Prostate gland (tissue), 2 donors: Measurements from ENCODE around the gene TSTD2. TPM values are rescaled to one million over a fixed set of nuclear protein-coding genes. Genes with fewer than 3 reads are reported as not detected.
"Not testable (repeated sequence)": the region's sequence is repeated elsewhere in the genome, so short reads cannot be mapped to it uniquely, and the experiment has no call there.

ENCODE experiments used
- DNase-seq: peaks from one replicate; pipeline ENCODE4 v3.0.0-alpha.2; 2019; ENCODE audit warnings: low spot score
- H3K27ac ChIP-seq, 2 donors: fragments of 200-600 bp; sonication (generic); 2 replicates each; pipeline ENCODE4 v1.5.1; 2017 to 2019
- H3K27me3 ChIP-seq: fragments of 200-600 bp; sonication (generic); replicated peaks from 2 replicates; pipeline ENCODE4 v1.5.1; 2019; ENCODE audit not compliant: insufficient read depth
- H3K36me3 ChIP-seq, 2 donors: fragments of 200-600 bp; sonication (generic); 1 replicate in 1 of 2; 2 replicates in 1 of 2; pipeline versions ENCODE4 v1.5.1 to v1.8.1; 2017 to 2019
- H3K4me1 ChIP-seq: fragments of 200-600 bp; sonication (generic); replicated peaks from 2 replicates; pipeline ENCODE4 v1.5.1; 2019
- H3K4me3 ChIP-seq, 2 donors: fragments of 200-600 bp; sonication (generic); 2 replicates each; pipeline ENCODE4 v1.5.1; 2017 to 2019
- H3K9me3 ChIP-seq: fragments of 200-600 bp; sonication (generic); 2 replicates; pipeline ENCODE4 v1.5.1; 2017
- CTCF ChIP-seq, 4 experiments: fragments of 200-600 bp in 2 of 4; fragments of 450-650 bp in 2 of 4; sonication (generic) in 2 of 4; IDR thresholded peaks; 1 replicate in 3 of 4; 2 replicates in 1 of 4; pipeline ENCODE4 v1.5.1; 2016 to 2019; ENCODE audit warnings: antibody characterized with exemption in 4 of 4, mild to moderate bottlenecking in 2 of 4, moderate library complexity in 2 of 4
- POLR2A ChIP-seq: fragments of 450-650 bp; IDR thresholded peaks from one replicate; pipeline ENCODE4 v1.6.1; 2016; ENCODE audit warnings: antibody characterized with exemption, mild to moderate bottlenecking
- POLR2AphosphoS5 ChIP-seq: sonication (generic); formaldehyde crosslinking; IDR thresholded peaks from one replicate; pipeline ENCODE4 v1.6.1; 2017; ENCODE audit warnings: antibody characterized with exemption
- WGBS: methylation state at CpG from one replicate; pipeline ENCODE4 v1.1.5; 2018; 5-methylcytosine and 5-hydroxymethylcytosine counted together
- intact Hi-C: fragments of 100-400 bp; cut with DNase I; formaldehyde crosslinking; loops from one replicate; pipeline ENCODE4 v1.14.2; 2022
- total RNA-seq, 2 donors: library from RNA; depleted of rRNA; stranded (reverse); fragments of >200 nt; gene quantifications; one replicate each; pipeline ENCODE4 v1.1.0, GENCODE V29; 2016

TSTD2 gene
- total RNA-seq, 2 donors from 2014 or later: 14.6 to 24.5 TPM

- Histone ChIP-seq H3K36me3 (no peaks in the 10 kb centered on the region), H3K4me3 (no peak overlapping the region), H3K27ac (no peak overlapping the region), H3K4me1 (no peaks in the 10 kb centered on the region), H3K27me3 (no peaks in the 10 kb centered on the region), H3K9me3 (no peaks in the 10 kb centered on the region)
- WGBS: 75% methylated on average over 11 of the region's 11 CpGs
- intact Hi-C loops: no loop called here
- DNase-seq: no peak
- TF ChIP-seq POLR2AphosphoS5: no peak
- no peak for TF ChIP-seq POLR2A
- no peak for TF ChIP-seq CTCF (IDR thresholded peaks at IDR 0.05)
These were observed 38.7 kb downstream of the TSTD2 start for GRCh38 chr9:97594381-97594921.

- no peaks in the 10 kb centered on the region for H3K4me1 ChIP-seq
- 68% methylated on average over 4 of the region's 4 CpGs for WGBS
- H3K27ac ChIP-seq: no peak overlapping the region
- no peaks in the 10 kb centered on the region for H3K27me3 ChIP-seq
- no peak for TF ChIP-seq POLR2AphosphoS5
- TF ChIP-seq POLR2A: no peak
- no peak for TF ChIP-seq CTCF (IDR thresholded peaks at IDR 0.05)
- intact Hi-C loops: no loop called here
- H3K36me3 ChIP-seq: no peaks in the 10 kb centered on the region
- no peaks in the 10 kb centered on the region for H3K9me3 ChIP-seq
- DNase-seq: no peak
- H3K4me3 ChIP-seq: no peak overlapping the region
These were observed 39.2 kb downstream of the TSTD2 start for GRCh38 chr9:97593960-97594359.

- TF ChIP-seq POLR2AphosphoS5: no peak
- no peak for TF ChIP-seq CTCF (IDR thresholded peaks at IDR 0.05)
- TF ChIP-seq POLR2A: no peak
- intact Hi-C loops: no loop called here
- Histone ChIP-seq H3K9me3 (no peaks in the 10 kb centered on the region), H3K36me3 (no peaks in the 10 kb centered on the region), H3K27ac (no peak overlapping the region), H3K4me3 (no peak overlapping the region), H3K4me1 (no peaks in the 10 kb centered on the region), H3K27me3 (no peaks in the 10 kb centered on the region)
- WGBS: 70% methylated on average over 1 of the region's 1 CpG
- no peak for DNase-seq
These were observed 41.0 kb downstream of the TSTD2 start for GRCh38 chr9:97592126-97592525.

DNA sequence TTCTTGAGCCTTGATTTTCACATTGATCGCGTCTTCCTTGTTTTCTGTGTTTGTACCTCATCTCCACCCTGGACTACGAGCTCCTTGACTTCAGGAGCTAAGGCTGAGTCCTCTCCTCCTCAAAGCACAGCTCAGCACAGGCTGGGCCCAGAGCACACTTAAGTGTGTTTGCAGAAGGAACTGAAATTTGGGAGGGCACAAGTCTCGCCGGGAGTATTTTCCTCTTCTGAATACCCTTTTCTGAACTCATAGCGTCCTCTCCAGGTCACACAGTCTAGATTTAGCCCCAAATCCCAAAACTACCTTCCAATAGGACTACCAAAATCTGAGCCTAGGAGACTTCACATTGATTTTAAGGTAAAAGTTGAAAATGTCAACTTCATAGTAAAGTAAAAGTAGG is 41.6 kb downstream of the TSTD2 start:
- no peak overlapping the region for H3K27ac ChIP-seq
- H3K36me3 ChIP-seq: no peaks in the 10 kb centered on the region
- TF ChIP-seq CTCF (IDR thresholded peaks at IDR 0.05): no peak
- H3K4me1 ChIP-seq: no peaks in the 10 kb centered on the region
- H3K4me3 ChIP-seq: no peak overlapping the region
- DNase-seq: no peak
- H3K27me3 ChIP-seq: no peaks in the 10 kb centered on the region
- 79% methylated on average over 6 of the region's 6 CpGs for WGBS
- intact Hi-C loops: no loop called here
- H3K9me3 ChIP-seq: no peaks in the 10 kb centered on the region

- 95% methylated on average over 7 of the region's 7 CpGs for WGBS
- H3K36me3 ChIP-seq, H3K4me1 ChIP-seq, intact Hi-C loops, H3K4me3 ChIP-seq, DNase-seq, H3K27ac ChIP-seq, H3K27me3 ChIP-seq, H3K9me3 ChIP-seq: not testable (repeated sequence)
These were observed 46.3 kb downstream of the TSTD2 start for GRCh38 chr9:97586909-97587308.

DNA sequence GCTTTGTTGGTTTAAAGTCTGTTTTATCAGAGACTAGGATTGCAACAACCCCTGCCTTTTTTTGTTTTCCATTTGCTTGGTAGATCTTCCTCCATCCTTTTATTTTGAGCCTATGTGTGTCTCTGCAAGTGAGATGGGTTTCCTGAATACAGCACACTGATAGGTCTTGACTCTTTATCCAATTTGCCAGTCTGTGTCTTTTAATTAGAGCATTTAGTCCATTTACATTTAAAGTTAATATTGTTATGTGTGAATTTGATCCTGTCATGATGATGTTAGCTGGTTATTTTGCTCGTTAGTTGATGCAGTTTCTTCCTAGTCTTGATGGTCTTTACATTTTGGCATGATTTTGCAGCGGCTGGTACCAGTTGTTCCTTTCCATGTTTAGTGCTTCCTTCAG is 48.4 kb downstream of the TSTD2 start:
- H3K4me3 ChIP-seq, H3K27ac ChIP-seq, intact Hi-C loops, H3K4me1 ChIP-seq, H3K36me3 ChIP-seq, H3K9me3 ChIP-seq, H3K27me3 ChIP-seq, DNase-seq: not testable (repeated sequence)
- no CpG with 5 or more reads among the region's 2 CpGs for WGBS

DNA sequence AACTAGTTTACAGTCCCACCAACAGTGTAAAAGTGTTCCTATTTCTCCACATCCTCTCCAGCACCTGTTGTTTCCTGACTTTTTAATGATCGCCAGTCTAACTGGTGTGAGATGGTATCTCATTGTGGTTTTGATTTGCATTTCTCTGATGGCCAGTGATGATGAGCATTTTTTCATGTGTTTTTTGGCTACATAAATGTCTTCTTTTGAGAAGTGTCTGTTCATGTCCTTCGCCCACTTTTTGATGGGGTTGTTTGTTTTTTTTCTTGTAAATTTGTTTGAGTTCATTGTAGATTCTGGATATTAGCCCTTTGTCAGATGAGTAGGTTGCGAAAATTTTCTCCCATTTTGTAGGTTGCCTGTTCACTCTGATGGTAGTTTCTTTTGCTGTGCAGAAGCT is 51.6 kb downstream of the TSTD2 start:
- intact Hi-C loops, H3K27me3 ChIP-seq, H3K4me1 ChIP-seq, H3K9me3 ChIP-seq, H3K27ac ChIP-seq, DNase-seq, H3K36me3 ChIP-seq, H3K4me3 ChIP-seq: not testable (repeated sequence)
- no CpG with 5 or more reads among the region's 3 CpGs for WGBS
